ENCODE measurements around the gene BEND6. TPM values are rescaled to one million over a fixed set of nuclear protein-coding genes. Genes with fewer than 3 reads are reported as not detected.

BEND6 gene
- 7.0 and 11.7 TPM in 2 replicates for total RNA-seq

GRCh38 chr6:56954403-56955170 is at the start of gene BEND6:
Gene BEND6 (plus strand): TSS chr6:56955107. CDS start chr6:56981811, 26,704 bp downstream.

GRCh38 chr6:57046332-57047256 is 91.7 kb downstream of the BEND6 start, which contains the start of gene KIAA1586:
Gene KIAA1586 (plus strand): TSS chr6:57046693. CDS start chr6:57046756, 63 bp downstream.

Other genes starting within 250 kb of the BEND6 start
- 5.4 and 5.6 TPM in 2 replicates for gene KIAA1586, start 91.6 kb downstream of the BEND6 start, total RNA-seq
- 14.7 and 15.8 TPM in 2 replicates for gene ZNF451, start 135.1 kb downstream of the BEND6 start, total RNA-seq
- gene BAG2, start 217.2 kb downstream of the BEND6 start, total RNA-seq, result 7.9 and 12.2 TPM in 2 replicates